ENCODE data around the gene SH3PXD2B.
"Not testable (repeated sequence)": the region's sequence is repeated elsewhere in the genome, so short reads cannot be mapped to it uniquely, and the experiment has no call there.

The SH3PXD2B gene

DNA sequence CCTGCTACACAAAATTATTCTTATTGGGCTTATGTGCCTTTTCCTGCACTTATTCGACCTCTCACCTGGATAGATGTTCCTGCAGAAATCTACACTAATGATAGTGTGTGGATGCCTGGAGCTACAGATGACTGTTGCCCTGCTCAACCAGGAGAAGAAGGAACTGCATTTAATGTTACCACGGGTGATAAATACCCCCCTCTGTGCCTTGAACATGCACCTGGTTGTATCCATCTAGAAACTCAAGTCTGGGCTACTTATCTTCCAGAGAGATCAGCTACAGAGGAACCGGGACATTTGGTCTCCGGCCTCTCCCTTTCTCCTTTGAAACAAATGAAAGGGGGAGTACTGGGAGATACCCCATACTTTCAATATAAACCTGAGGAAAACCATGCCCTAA, 54.5 kb downstream of the SH3PXD2B start:
- DNase-seq (ENCODE audit: low read depth): no peak

GRCh38 chr5:172399336-172399735, 55.0 kb downstream of the SH3PXD2B start:
- DNase-seq (ENCODE audit: low read depth): no peak

- DNase-seq (ENCODE audit: low read depth): not testable (repeated sequence)
Observed at GRCh38 chr5:172398645-172399044, 55.7 kb downstream of the SH3PXD2B start.

DNA sequence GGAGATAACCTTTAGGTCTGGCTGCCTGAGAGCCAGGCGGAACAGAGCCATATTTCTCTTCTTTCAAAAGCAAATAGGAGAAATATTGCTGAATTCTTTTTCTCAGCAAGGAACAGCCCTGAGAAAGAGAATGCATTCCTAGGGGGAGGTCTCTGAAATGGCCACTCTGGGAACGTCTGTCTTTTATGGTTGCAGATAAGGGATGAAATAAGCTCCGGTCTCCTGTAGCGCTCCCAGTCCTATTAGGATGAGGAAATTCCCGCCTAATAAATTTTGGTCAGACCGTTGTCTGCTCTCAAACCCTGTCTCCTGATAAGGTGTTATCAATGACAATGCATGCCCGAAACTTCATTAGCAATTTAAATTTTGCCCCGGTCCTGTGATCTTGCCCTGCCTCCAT, 57.3 kb downstream of the SH3PXD2B start:
- not testable (repeated sequence) for DNase-seq (ENCODE audit: low read depth)

- no peak for DNase-seq (ENCODE audit: low read depth)
Observed at GRCh38 chr5:172396220-172396619, 58.1 kb downstream of the SH3PXD2B start.

DNA sequence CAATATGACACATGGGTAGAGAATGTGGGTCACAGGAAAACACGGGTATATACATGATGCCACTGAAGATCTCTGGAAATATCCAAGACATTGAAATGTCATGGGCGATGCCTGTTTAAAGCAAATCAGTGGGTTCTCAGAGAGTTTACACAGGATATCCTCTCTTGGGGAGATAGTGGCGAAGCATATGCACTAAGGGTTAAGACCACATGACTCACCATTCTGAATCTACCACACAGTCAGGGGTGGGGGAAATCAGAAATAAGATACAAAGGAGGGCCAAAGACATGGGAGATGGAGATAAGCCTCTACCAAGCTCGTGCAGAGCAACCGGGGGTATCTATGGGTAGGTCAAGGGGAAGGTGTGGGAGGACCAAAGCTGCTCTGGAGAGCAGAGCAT, 58.8 kb downstream of the SH3PXD2B start:
- DNase-seq (ENCODE audit: low read depth): no peak

GRCh38 chr5:172389578-172390112, 64.7 kb downstream of the SH3PXD2B start:
- DNase-seq (ENCODE audit: low read depth): no peak

- no peak for DNase-seq (ENCODE audit: low read depth)
Observed at GRCh38 chr5:172388246-172388733, 66.0 kb downstream of the SH3PXD2B start.

DNA sequence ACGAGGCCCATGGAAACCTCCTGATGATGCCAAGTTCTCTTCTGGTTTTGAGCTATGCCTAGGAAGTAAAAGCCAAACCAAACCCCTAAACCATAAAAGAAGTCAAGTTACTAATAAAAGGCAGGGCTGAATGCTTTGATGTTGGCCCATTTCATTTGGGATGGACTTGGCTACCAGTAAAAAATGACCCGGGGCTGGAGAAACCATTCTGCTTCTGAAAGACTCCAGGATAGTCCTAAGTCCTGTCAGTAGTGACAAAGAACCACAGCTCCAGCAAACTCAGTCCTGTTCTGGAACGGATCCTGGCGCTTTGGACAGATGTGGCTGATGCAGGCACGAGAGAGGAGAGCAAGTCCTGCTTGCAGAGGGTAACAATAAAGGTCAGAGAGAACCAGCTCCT, 68.6 kb downstream of the SH3PXD2B start:
- no peak for DNase-seq (ENCODE audit: low read depth)

GRCh38 chr5:172385010-172385563, 69.2 kb downstream of the SH3PXD2B start:
- DNase-seq (ENCODE audit: low read depth): no peak

- no peak for DNase-seq (ENCODE audit: low read depth)
Observed at GRCh38 chr5:172383191-172383802, 71.0 kb downstream of the SH3PXD2B start.

DNA sequence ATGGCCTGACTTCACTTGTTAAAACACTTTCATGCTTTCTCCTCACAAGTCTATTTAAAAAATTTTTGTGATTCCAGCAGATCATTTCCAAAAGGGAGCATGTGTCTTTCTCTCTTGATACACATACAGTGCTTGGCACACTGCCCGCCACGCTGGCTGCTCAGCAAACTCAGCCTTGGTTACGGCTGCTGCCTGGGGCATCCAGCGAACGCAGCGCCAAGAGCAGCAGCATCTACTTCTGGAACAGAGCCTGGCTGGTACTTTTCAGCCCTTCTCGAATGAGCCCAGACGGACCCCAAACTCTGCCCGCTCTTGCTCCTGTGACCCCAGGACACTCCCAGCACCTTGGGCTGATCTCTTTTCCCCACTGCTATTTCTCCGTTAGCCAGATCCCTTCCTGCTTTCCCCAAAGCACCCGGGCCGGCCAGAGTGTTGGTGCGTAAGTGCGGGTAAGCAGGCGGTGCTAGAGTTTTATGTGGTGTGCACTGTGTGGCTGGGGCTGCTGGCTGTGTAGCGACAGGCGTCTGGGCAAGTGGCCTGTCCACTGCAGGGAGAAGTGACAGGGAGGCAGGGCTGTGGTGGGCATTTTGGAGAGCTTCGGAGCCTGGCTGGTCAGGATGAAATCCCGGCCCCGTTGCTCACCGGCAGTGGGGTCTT, 73.2 kb downstream of the SH3PXD2B start:
- no peak for DNase-seq (ENCODE audit: low read depth)

GRCh38 chr5:172380301-172380986, 73.9 kb downstream of the SH3PXD2B start:
- DNase-seq (ENCODE audit: low read depth): no peak

DNA sequence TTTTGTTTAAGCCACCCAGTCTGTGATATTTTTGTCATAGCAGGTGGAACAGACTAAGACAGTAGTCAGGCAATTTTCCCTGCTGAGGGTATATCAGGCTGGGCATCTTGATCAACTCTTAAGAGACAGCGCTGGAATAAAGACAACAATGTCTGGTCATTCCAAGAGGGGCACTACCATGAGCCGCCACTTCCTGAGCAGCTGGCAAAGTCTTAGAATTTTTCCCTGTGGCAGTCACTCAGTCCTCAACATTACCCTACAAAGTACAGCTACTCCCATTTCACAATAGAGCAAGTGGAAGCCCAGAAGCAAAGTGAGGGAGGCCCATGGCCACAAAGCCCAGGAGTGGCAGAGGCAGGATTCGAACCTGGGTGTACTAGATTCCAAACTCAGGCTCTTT, 74.8 kb downstream of the SH3PXD2B start:
- DNase-seq (ENCODE audit: low read depth): no peak

DNA sequence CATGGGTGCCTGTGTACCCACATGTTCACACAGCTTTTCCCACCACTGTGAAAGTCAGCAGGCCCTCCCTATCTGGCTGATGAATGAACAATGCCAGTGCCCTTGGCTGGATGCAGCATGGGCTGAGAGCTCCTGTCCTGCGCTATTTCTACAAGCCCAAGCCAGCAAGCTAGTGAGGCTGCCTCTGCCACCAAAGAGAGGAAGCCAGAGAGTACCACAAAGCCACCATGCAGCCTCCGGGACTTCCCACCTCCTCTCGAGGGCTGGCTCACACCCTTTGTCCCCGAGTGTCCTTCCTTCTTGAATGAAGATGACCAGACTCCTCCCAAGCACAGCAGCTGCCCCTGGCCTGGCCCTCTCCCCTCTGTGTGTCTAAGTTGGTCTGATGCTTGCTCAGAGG, 76.5 kb downstream of the SH3PXD2B start:
- DNase-seq (ENCODE audit: low read depth): no peak

GRCh38 chr5:172377438-172377837, 76.9 kb downstream of the SH3PXD2B start:
- no peak for DNase-seq (ENCODE audit: low read depth)

DNA sequence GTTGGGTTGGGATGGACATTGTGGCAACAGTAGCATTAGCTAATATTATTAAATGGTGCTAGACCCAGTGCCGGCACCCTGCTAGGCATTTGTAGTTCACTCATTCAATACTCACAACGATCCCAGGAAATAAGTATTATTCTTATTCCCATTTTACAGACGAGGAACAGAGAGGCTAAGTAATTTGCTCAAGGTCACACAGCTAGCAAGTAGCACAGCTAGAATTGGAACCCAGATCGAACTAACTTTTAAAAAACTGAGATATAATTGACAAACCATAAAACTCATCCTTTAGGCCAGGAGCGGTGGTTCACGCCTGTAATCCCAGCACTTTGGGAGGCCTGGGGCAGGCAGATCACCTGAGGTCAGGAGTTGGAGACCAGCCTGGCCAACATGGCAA, 79.5 kb downstream of the SH3PXD2B start:
- no peak for DNase-seq (ENCODE audit: low read depth)

DNA sequence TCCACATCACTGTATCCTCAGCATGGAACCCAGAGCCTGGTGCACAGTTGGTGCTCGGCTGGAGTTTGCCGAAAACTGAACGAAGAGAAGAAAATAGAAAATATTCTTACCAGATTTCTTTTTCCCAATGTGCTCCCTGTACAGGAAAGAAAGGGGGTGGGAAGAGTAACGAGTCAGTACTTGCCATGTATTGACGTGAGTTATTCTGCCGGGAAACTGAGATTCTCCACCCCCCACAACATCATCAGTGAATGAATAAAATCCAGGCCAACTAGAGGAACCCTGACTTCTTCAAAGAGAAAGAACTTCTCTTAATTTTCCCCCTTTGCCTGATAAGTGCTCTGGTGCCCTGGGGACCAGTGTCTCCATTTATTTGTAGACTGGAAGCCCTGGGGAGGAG, 80.6 kb downstream of the SH3PXD2B start:
- DNase-seq (ENCODE audit: low read depth): no peak

DNA sequence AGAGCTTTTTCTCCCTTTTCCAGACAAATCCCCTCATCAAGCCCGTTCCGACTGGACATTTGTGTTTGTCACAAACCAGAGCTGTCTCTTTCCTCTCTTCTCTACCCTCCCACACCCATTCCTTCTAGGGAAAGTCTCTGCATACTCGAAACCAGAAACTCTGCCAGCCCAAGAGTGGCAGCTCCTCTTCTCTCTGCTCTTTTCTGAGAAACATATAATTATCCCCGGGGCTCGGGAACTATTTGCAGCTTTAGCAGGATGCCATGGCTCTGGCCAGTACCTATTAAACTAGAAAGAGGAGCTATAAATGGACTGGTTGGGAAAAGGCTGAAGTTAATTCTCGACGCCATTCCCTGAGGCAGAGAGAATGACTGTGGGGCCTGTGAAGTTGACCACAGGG, 82.6 kb downstream of the SH3PXD2B start:
- DNase-seq (ENCODE audit: low read depth): no peak

DNA sequence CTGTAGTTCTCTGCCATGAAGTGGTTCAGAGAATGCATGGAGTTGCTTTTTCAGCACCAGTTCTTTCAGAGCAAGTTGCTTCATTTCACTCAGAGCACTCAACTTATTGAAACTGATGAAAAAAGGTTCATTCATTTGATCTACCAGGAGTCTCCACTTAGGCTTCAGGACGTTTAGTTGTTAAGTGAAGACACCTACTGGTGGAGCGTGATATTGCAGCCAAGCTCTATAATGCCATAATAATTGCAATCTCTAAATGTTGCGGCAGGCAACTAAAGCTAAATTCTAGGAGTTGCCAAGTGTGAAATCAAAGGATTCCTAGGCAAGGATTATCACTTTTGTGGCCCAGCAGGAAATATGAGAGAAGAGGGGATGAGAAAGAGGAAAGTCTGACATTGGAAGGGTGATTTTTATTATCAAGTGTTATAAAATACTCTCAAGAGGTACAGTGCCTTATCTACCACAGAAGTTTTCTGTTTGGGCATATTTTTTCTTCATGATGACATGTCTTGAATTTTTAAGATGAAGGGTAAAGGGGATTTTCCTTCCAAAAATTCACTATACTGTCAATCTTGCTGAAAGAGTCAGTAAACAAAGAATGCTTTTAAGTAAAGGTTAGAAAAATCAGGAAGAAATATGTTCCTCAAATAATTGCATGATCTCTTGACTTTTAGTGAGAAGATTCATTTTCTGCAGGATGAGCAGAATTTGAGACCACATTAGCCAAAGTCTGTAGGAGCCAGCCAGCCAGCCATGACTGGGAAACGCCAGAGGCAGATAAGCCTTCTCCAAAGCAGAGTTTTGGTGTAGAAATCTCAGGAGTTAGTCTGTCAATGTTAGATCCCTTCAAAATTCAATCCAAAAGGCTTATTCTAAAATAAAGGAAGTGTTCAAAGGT, 83.4 kb downstream of the SH3PXD2B start:
- no peak for DNase-seq (ENCODE audit: low read depth)

- no peak for DNase-seq (ENCODE audit: low read depth)
Observed at GRCh38 chr5:172370237-172370640, 84.1 kb downstream of the SH3PXD2B start.

GRCh38 chr5:172368699-172369098, 85.6 kb downstream of the SH3PXD2B start:
- not testable (repeated sequence) for DNase-seq (ENCODE audit: low read depth)

Data from stromal cell of bone marrow (primary cell).